Erythroblast (primary cell): ENCODE data around the gene FAM13A.

Experiments used
- GATA1 ChIP-seq: IDR thresholded peaks from 2 replicates; pipeline ENCODE4 v1.6.1; 2011; ENCODE audit warnings: low read depth, mild to moderate bottlenecking, control low read depth, low read length, moderate library complexity
- POLR2A ChIP-seq: IDR thresholded peaks from 2 replicates; pipeline ENCODE4 v1.6.1; 2011; ENCODE audit warnings: mild to moderate bottlenecking, low read length

GRCh38 chr4:88761342-88761741, 295.6 kb downstream of the FAM13A start:
- no peak for TF ChIP-seq POLR2A
- no peak for TF ChIP-seq GATA1
